ENCODE data around the gene PLA2G6. TPM values are rescaled to one million over a fixed set of nuclear protein-coding genes. Genes with fewer than 3 reads are reported as not detected.

Gene PLA2G6
- total RNA-seq, 1 experiment from 2014 or later: 16.2 TPM

- H3K4me3 ChIP-seq (ENCODE audit: low read depth in 2 of 2, low read length in 2 of 2): no peak overlapping the region
- H3K27me3 ChIP-seq (ENCODE audit: control insufficient read depth, insufficient read depth, low read length): no peaks in the 10 kb centered on the region
- in situ Hi-C loops (cut with HindIII; ENCODE audit: low pct_unique_long_range_greater_than_20kb, low sequenced_read_pairs) (no loop called here), intact Hi-C loops (cut with micrococcal nuclease; ENCODE audit: unreplicated experiment) (no loop called here)
- no peak overlapping the region for H3K27ac ChIP-seq (ENCODE audit: low read length)
- no peak for DNase-seq (ENCODE audit: low read depth, low spot score)
- no peak for TF ChIP-seq SIN3A (IDR thresholded peaks at IDR 0.05; ENCODE audit: borderline replicate concordance, insufficient read depth, low read depth, low read length)
- TF ChIP-seq CTCF (IDR thresholded peaks at IDR 0.05): no peak
- TF ChIP-seq REST (IDR thresholded peaks at IDR 0.05; ENCODE audit: insufficient read depth in 1 of 2, low read depth in 2 of 2, low read length in 1 of 2): no peak
- TF ChIP-seq POLR2AphosphoS5 (IDR thresholded peaks at IDR 0.05; ENCODE audit: low read depth, low read length): no peak
- no peak for TF ChIP-seq TCF7L2 (IDR thresholded peaks at IDR 0.05; ENCODE audit: low read depth, low read length)
- no peak for ATAC-seq
- POLR2A ChIA-PET: interaction anchor here (0.6 kb wide), 1 partner anchor 30 kb away, joined by 3 read pairs; no protein-coding TSS in a partner anchor
- no TSS peak for BruUV-seq (replicated peaks)
- no peaks in the 10 kb centered on the region for H3K4me1 ChIP-seq (ENCODE audit: control insufficient read depth, insufficient read depth, low read length)
- CTCF ChIA-PET: interaction anchor here (0.6 to 1.2 kb wide), 4 partner anchors 11 to 132 kb away, joined by 3 to 6 read pairs (median 4); no protein-coding TSS in a partner anchor
- H3K36me3 ChIP-seq (ENCODE audit: control insufficient read depth, insufficient read depth, low read length): no peaks in the 10 kb centered on the region
- H3K9me3 ChIP-seq (ENCODE audit: control insufficient read depth, insufficient read depth, low read depth, low read length): no peaks in the 10 kb centered on the region
Measured at GRCh38 chr22:38103641-38104040, 78.0 kb downstream of the PLA2G6 start.

- ChIA-PET POLR2A (no interaction called here), CTCF (interaction anchor here (0.6 kb wide), 1 partner anchor 202 kb away, joined by 6 read pairs; no protein-coding TSS in a partner anchor)
- H3K36me3 ChIP-seq (ENCODE audit: control insufficient read depth, insufficient read depth, low read length): no peaks in the 10 kb centered on the region
- H3K4me3 ChIP-seq (ENCODE audit: low read depth in 2 of 2, low read length in 2 of 2): no peak overlapping the region
- ATAC-seq (no peak), DNase-seq (ENCODE audit: low read depth, low spot score) (no peak)
- TF ChIP-seq SIN3A (IDR thresholded peaks at IDR 0.05; ENCODE audit: borderline replicate concordance, insufficient read depth, low read depth, low read length) (no peak), POLR2AphosphoS5 (IDR thresholded peaks at IDR 0.05; ENCODE audit: low read depth, low read length) (no peak), REST (IDR thresholded peaks at IDR 0.05; ENCODE audit: insufficient read depth in 1 of 2, low read depth in 2 of 2, low read length in 1 of 2) (no peak), CTCF (IDR thresholded peaks at IDR 0.05) (no peak), TCF7L2 (IDR thresholded peaks at IDR 0.05; ENCODE audit: low read depth, low read length) (no peak)
- no peaks in the 10 kb centered on the region for H3K27me3 ChIP-seq (ENCODE audit: control insufficient read depth, insufficient read depth, low read length)
- no peak overlapping the region for H3K27ac ChIP-seq (ENCODE audit: low read length)
- no TSS peak for BruUV-seq (replicated peaks)
- no peaks in the 10 kb centered on the region for H3K9me3 ChIP-seq (ENCODE audit: control insufficient read depth, insufficient read depth, low read depth, low read length)
- in situ Hi-C loops (cut with HindIII; ENCODE audit: low pct_unique_long_range_greater_than_20kb, low sequenced_read_pairs): no loop called here
- H3K4me1 ChIP-seq (ENCODE audit: control insufficient read depth, insufficient read depth, low read length): no peaks in the 10 kb centered on the region
- intact Hi-C loops (cut with micrococcal nuclease; ENCODE audit: unreplicated experiment): no loop called here
Measured at GRCh38 chr22:38098410-38099249, 83.0 kb downstream of the PLA2G6 start.
